Activated CD4-positive, alpha-beta T cell treated with anti-CD3 and anti-CD28 coated beads for 36 hours (primary cell): ENCODE results near the gene FAM171A1. TPM values are rescaled to one million over a fixed set of nuclear protein-coding genes. Genes with fewer than 3 reads are reported as not detected.
"Not testable (repeated sequence)": the region's sequence is repeated elsewhere in the genome, so short reads cannot be mapped to it uniquely, and the experiment has no call there.

Experiments used
- ATAC-seq: fragments of 200-7000 bp; cut with Tn5 transposase; one replicate; pipeline ENCODE4 v1.10.0; 2021; ENCODE audit warnings: mild to moderate bottlenecking, moderate library complexity
- CTCF ChIA-PET: fragments of 350-600 bp; sonication (Branson Sonifier 250); formaldehyde crosslinking; loops from one replicate; lab custom pipeline; 2021; ENCODE audit warnings: antibody characterized with exemption; lab: Charles Lee
- POLR2A ChIA-PET: fragments of 350-600 bp; sonication (Branson Sonifier 250); formaldehyde crosslinking; loops from one replicate; lab custom pipeline; 2021; ENCODE audit warnings: antibody characterized with exemption, inconsistent platforms; lab: Charles Lee
- DNase-seq: peaks from one replicate; pipeline ENCODE4 v3.0.0-alpha.2; 2020
- H3K27ac Mint-ChIP-seq: one replicate; pipeline ENCODE4 v1.8.0; 2021; ENCODE audit warnings: mixed read lengths
- H3K27me3 Mint-ChIP-seq: one replicate; pipeline ENCODE4 v1.8.0; 2021; ENCODE audit warnings: mixed read lengths
- H3K36me3 Mint-ChIP-seq: one replicate; pipeline ENCODE4 v1.8.0; 2021; ENCODE audit warnings: low read depth, mixed read lengths
- H3K4me1 Mint-ChIP-seq: one replicate; pipeline ENCODE4 v1.8.0; 2021; ENCODE audit warnings: mixed read lengths
- H3K4me3 Mint-ChIP-seq: one replicate; pipeline ENCODE4 v1.8.0; 2021; ENCODE audit warnings: mild to moderate bottlenecking, moderate library complexity, mixed read lengths
- H3K9me3 Mint-ChIP-seq: one replicate; pipeline ENCODE4 v1.8.0; 2021; ENCODE audit warnings: low read depth, mixed read lengths
- intact Hi-C, 2 experiments: fragments of 100-400 bp; cut with DNase I in 1 of 2; cut with micrococcal nuclease in 1 of 2; formaldehyde crosslinking; loops; one replicate each; pipeline versions ENCODE4 v1.14.2 to v1.15.1; 2022 to 2024; cut with DNase I, micrococcal nuclease
- total RNA-seq, 2 experiments: library from RNA; stranded (reverse); gene quantifications; one replicate each; pipeline ENCODE4 v1.2.3, GENCODE V29; 2021

The FAM171A1 gene
- total RNA-seq, 2 experiments from 2014 or later: 4.1 to 5.8 TPM

DNA sequence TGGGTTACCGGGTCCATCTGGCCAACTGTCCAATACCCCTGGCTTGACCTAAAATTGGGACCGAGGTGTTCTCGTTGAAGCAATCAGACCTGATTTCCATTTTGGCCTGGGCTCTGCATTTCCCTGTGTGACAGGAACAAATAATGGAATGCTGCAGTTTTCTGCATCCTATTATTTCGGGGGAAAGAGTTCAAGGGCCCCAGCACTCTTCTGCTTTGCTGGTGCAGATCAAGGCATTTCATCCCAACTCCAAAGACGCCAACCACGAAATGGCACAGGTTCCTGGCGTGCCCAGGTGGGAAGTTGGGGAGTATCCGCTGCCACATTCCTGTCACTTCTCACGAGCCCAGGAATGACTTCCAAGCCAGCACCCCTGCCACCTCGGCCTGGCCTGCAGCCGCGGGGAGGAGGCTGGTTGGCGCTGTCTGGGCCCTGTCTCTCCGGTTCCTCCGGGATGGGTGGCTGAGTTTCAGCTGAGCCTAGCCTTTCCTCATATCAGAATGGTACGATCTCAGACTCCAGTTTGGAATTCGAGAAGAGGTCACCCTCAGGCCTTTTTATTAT, 56.5 kb downstream of the FAM171A1 start:
- Mint-ChIP-seq H3K36me3 (no peaks in the 10 kb centered on the region), H3K4me1 (peaks cover 4% of the 10 kb centered on the region), H3K4me3 (no peak overlapping the region), H3K9me3 (no peaks in the 10 kb centered on the region), H3K27me3 (no peaks in the 10 kb centered on the region), H3K27ac (no peak overlapping the region)
- ChIA-PET POLR2A (no interaction called here), CTCF (no interaction called here)
- ATAC-seq (no peak), DNase-seq (no peak)
- intact Hi-C loops: no loop called here

DNA sequence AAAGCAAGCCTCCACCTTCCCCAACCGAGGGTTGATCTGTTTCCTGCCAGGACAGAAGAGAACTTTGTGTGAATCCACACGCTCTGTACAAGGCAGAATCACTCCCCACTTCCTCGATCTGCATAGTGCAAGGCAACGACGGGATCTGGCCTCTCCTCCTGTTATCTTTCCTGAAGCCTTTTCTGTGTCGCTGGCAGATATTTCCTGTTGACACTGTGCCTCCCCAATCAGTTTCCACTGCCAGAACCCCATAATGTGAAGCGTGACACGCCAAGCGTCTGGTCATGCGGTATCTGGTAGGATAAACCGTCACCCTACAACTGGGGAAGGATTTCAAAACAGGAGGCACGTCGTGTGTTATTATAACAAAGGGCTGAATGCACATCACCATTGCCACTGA, 57.2 kb downstream of the FAM171A1 start:
- ATAC-seq (no peak), DNase-seq (no peak)
- H3K27ac Mint-ChIP-seq: no peak overlapping the region
- H3K9me3 Mint-ChIP-seq: no peaks in the 10 kb centered on the region
- H3K4me1 Mint-ChIP-seq: peaks cover 4% of the 10 kb centered on the region
- ChIA-PET POLR2A (no interaction called here), CTCF (no interaction called here)
- H3K27me3 Mint-ChIP-seq: no peaks in the 10 kb centered on the region
- no peaks in the 10 kb centered on the region for H3K36me3 Mint-ChIP-seq
- no peak overlapping the region for H3K4me3 Mint-ChIP-seq
- intact Hi-C loops: no loop called here

DNA sequence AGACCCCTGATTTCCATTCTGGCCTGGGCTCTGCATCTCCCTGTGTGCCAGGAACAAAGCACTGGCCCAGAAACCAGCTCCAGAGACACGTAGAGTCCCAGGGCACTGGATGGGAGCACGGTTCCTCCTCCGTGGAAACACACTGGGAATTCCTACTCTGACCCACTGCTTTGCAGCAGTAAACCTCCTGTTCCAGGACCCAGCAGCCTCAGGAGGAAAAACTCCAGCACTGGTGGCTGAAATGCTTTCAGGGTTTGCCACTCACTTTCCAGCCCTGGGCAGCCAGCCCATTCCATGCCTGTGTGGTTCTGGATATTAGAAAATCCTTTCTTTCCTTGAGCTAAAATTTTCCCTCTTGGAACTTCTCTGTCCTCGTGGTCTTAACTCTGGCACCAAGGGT, 58.0 kb downstream of the FAM171A1 start:
- intact Hi-C loops: no loop called here
- POLR2A ChIA-PET: no interaction called here

DNA sequence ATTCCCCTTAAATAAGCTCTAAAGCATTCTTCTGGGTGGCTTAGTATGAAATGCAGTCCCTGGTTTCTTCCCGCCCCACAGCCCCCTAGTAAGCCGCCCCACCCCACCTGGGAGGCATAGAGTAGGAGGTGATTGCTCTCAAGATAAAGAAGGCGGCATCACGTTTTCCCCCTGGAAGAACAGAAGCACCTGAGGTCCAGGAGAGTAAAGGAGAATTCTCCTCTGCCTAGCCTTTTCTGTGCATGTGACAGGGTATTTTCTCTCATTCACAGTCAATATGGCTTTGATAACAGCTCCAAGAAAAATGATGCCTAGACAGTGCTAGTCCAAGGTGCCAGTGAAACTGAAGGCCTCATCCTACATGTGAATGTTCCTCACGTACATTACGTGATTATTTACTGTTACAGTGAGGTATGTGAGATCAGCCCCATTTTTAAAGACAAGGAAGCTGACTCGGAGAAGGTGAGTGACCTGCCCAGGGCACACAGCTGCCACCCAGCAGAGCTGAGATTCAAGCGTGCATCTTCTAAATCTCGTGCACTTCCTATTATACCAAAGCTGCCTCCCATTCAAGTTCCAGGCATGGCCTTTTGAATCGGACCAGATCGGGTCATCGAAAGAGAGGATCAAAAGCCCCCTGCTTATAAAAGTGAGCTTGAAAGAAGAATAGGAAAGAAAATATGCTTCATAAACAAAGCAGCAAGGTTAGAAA, 59.4 kb downstream of the FAM171A1 start:
- Mint-ChIP-seq H3K27me3 (no peaks in the 10 kb centered on the region), H3K4me3 (no peak overlapping the region), H3K36me3 (no peaks in the 10 kb centered on the region), H3K4me1 (peaks cover 4% of the 10 kb centered on the region), H3K27ac (no peak overlapping the region), H3K9me3 (no peaks in the 10 kb centered on the region)
- POLR2A ChIA-PET: no interaction called here
- ATAC-seq (no peak), DNase-seq (no peak)
- CTCF ChIA-PET: no interaction called here
- intact Hi-C loops: no loop called here

More for the DNA sequence above, 58.0 kb downstream of the FAM171A1 start:
- no peak for ATAC-seq
- Mint-ChIP-seq H3K27ac (no peak overlapping the region), H3K4me3 (no peak overlapping the region), H3K9me3 (no peaks in the 10 kb centered on the region), H3K27me3 (no peaks in the 10 kb centered on the region), H3K36me3 (no peaks in the 10 kb centered on the region), H3K4me1 (peaks cover 4% of the 10 kb centered on the region)
- CTCF ChIA-PET: no interaction called here
- DNase-seq: no peak

DNA sequence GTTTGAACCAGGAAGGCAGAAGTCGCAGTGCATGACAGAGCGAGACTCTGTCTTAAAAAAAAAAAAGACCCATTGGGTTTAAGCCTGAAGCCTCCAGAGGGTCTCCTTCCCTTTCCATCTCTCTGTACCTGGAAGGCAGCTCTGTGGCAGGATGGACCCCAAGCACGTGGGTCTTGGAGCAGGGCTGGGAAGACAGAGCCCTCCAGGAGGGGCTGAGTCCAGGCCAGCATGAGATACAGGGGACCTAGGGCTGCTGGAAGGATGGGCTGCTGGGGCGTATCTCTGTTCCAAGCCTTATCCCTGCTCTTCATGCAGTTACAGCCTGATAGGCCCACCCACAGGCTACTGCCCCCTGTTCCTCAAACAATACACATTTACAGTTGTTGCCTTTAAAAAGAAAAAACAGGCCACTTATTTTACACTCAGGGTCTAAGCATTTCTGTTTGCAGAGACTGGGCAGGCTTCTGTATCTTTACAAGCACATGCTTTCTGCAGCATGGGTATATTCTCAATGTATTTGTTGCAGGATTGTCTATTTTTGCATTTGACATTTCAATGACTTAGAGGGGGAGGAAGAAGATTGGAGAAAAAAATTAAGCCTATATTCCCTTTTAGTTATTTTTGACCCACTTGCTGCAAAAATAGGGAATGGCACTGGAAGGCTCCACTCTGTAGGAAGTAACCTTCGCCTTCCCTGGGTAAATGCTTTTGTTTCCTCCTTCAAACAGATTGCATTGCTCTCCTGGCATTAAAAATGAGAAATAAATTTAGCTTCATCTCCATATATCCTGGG, 60.1 kb downstream of the FAM171A1 start:
- Mint-ChIP-seq H3K4me3 (no peak overlapping the region), H3K4me1 (peaks cover 4% of the 10 kb centered on the region), H3K27me3 (no peaks in the 10 kb centered on the region), H3K9me3 (no peaks in the 10 kb centered on the region), H3K27ac (no peak overlapping the region), H3K36me3 (no peaks in the 10 kb centered on the region)
- ATAC-seq (no peak), DNase-seq (no peak)
- intact Hi-C loops: no loop called here
- ChIA-PET CTCF (interaction anchor here (0.6 kb wide), 1 partner anchor 390 kb away, joined by 4 read pairs; no protein-coding TSS in a partner anchor), POLR2A (no interaction called here)

DNA sequence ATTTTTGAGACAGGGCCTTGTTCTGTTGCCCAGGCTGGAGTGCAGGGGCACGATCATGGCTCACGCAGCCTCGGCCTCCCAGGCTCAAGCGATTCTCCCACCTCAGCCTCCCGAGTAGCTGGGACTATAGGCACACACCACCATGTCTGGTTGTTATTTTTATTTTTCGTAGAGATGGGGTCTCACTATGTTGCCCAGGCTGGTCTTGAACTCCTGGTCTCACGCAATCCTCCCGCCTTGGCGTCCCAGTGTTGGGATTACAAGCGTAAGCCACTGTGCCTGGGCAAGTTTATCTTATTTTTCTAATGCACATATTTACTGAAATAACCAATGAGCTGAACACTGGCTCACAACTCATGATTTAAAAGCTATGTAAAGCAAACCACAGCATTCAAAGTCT, 61.9 kb downstream of the FAM171A1 start:
- no peak for DNase-seq

DNA sequence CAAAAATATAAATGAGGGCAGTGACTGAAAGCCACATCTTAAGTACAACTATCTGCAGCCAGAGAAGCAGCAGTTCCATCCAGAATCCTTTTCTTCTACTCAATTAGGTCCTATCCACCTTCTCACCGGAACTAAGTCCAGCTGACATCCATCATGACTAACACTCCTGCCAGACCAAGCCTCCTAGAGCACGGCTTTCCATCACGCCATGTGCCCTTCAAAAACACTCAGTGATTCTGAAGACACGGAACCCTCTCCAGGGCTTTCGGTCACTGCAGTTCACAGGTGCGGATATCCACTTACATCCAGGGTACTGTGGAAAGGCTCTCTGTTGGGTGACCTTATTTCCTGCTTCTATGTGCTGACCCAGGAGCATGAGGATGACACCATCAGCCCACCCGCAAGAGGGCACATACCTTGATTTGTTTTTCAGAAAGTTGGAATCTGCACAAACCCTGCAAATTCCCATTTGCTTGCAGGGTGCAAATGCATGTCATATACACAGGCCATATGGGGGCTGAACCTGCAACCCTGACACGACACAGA, 64.3 kb downstream of the FAM171A1 start:
- no peak for DNase-seq
- ChIA-PET POLR2A (no interaction called here), CTCF (no interaction called here)
- H3K4me1 Mint-ChIP-seq: no peaks in the 10 kb centered on the region
- H3K36me3 Mint-ChIP-seq: no peaks in the 10 kb centered on the region
- intact Hi-C loops: no loop called here
- H3K9me3 Mint-ChIP-seq: no peaks in the 10 kb centered on the region
- ATAC-seq: no peak
- no peak overlapping the region for H3K4me3 Mint-ChIP-seq
- H3K27ac Mint-ChIP-seq: no peak overlapping the region
- no peaks in the 10 kb centered on the region for H3K27me3 Mint-ChIP-seq

More for the DNA sequence above, 61.9 kb downstream of the FAM171A1 start:
- peaks cover 4% of the 10 kb centered on the region for H3K4me1 Mint-ChIP-seq
- H3K36me3 Mint-ChIP-seq: no peaks in the 10 kb centered on the region
- POLR2A ChIA-PET: no interaction called here
- intact Hi-C loops: no loop called here
- no peaks in the 10 kb centered on the region for H3K9me3 Mint-ChIP-seq
- no peaks in the 10 kb centered on the region for H3K27me3 Mint-ChIP-seq
- H3K27ac Mint-ChIP-seq: no peak overlapping the region
- H3K4me3 Mint-ChIP-seq: no peak overlapping the region
- CTCF ChIA-PET: no interaction called here
- ATAC-seq: no peak

DNA sequence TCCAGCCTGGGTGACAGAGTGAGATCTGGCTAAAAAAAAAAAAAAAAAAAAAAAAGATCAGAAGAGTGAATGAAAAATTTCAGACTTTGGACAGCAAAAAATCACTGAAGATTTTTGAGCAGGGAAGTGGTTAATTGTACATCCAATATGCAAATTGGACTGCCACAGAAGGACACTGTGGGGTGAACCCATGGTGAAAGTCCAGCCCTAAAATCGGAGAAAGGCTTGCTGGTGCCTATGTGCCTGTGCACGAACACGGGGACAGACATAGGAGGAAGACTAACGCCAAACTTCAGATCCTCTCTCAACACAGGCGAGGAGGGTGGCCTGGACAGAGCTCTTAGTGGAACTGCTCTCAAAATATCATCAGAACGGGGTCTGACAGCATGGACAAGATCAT, 65.5 kb downstream of the FAM171A1 start:
- no peak overlapping the region for H3K4me3 Mint-ChIP-seq

DNA sequence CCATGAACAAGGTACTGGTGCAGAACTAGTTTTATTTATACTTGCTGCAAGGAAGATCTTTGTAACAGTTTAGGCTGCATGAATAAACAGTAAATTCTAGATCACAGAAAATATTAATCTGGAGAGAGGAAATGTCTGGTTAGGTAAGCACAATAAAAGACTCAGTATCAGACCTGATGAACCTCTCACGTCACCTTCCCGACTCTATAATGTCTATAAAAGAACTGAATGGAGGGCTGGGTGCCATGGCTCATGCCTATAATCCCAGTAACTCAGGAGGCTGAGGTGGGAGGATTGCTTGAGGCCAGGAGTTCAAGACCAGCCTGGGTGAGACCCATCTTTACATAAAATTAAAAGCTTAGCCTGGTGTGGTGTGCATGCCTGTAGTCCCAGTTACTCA, 65.9 kb downstream of the FAM171A1 start:
- no peaks in the 10 kb centered on the region for H3K9me3 Mint-ChIP-seq
- H3K4me3 Mint-ChIP-seq: no peak overlapping the region
- ChIA-PET CTCF (no interaction called here), POLR2A (no interaction called here)
- ATAC-seq: no peak
- H3K27ac Mint-ChIP-seq: no peak overlapping the region
- no peak for DNase-seq
- H3K4me1 Mint-ChIP-seq: no peaks in the 10 kb centered on the region
- no peaks in the 10 kb centered on the region for H3K27me3 Mint-ChIP-seq
- H3K36me3 Mint-ChIP-seq: no peaks in the 10 kb centered on the region
- intact Hi-C loops: no loop called here

More for the DNA sequence above, 65.5 kb downstream of the FAM171A1 start:
- ChIA-PET POLR2A (no interaction called here), CTCF (no interaction called here)
- no peak for DNase-seq
- H3K9me3 Mint-ChIP-seq: no peaks in the 10 kb centered on the region
- no peaks in the 10 kb centered on the region for H3K27me3 Mint-ChIP-seq
- no peak for ATAC-seq
- no peaks in the 10 kb centered on the region for H3K4me1 Mint-ChIP-seq
- H3K27ac Mint-ChIP-seq: no peak overlapping the region
- H3K36me3 Mint-ChIP-seq: no peaks in the 10 kb centered on the region
- intact Hi-C loops: no loop called here

DNA sequence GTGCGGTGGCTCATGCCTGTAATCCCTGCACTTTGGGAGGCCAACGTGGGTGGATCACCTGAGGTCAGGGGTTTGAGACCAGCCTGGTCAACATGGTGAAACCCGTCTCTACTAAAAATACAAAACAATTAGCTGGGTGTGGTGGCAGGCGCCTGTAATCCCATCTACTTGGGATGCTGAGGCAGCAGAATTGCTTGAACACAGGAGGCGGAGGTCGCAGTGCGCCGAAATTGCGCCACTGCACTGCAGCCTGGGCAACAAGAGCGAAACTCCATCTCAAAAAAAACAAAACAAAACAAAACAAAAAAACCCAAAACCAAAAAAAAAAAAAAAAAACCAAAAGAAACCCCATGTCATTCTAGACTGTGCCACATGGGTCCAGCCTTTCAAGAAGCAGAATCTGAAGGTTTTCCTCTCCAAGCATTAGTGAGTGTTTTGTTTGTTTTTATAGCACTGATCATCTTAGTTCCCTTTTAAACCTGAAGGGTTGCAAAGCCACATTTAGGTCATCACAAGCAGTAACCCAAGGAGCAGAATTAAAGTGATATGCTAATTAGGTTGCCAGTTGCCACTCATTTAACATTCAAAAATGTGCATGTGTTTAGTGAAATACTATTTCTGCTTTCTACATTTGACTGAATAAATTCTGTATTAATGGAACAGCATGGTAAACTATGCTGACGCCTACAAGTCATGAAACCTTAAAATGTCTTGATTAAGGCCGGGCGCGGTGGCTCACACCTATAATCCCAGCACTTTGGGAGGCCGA, 68.7 kb downstream of the FAM171A1 start:
- not testable (repeated sequence) for H3K4me1 Mint-ChIP-seq

DNA sequence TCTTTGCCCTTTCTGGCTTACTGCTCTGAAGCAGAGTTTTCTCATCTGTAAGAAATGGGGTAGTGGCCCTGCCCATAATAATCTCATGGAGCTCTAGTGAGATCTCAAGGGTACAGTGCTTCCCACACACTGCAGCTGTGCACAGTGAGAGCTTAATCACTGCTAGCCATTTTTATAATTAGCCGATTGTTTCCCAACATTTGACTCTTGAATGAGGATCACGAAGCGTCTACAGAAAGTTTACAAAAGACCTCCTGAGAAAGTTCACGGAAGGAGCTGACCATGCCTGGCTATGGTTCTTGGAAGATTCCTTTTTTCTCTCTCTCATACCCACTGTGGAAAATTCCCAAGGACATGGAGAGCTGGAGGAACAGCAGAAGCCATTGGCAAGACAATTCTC, 70.4 kb downstream of the FAM171A1 start:
- ATAC-seq (no peak), DNase-seq (no peak)
- Mint-ChIP-seq H3K4me1 (no peaks in the 10 kb centered on the region), H3K27ac (no peak overlapping the region), H3K36me3 (no peaks in the 10 kb centered on the region), H3K27me3 (no peaks in the 10 kb centered on the region), H3K4me3 (no peak overlapping the region), H3K9me3 (no peaks in the 10 kb centered on the region)
- POLR2A ChIA-PET: no interaction called here
- CTCF ChIA-PET: interaction anchor here (0.6 to 0.9 kb wide), 2 partner anchors 41 to 220 kb away, joined by 3 read pairs; no protein-coding TSS in a partner anchor
- intact Hi-C loops: no loop called here

More for the DNA sequence above, 68.7 kb downstream of the FAM171A1 start:
- DNase-seq, H3K9me3 Mint-ChIP-seq, H3K27me3 Mint-ChIP-seq, CTCF ChIA-PET, POLR2A ChIA-PET, ATAC-seq, intact Hi-C loops, H3K27ac Mint-ChIP-seq, H3K4me3 Mint-ChIP-seq, H3K36me3 Mint-ChIP-seq: not testable (repeated sequence)
